K562 (cell line): Measurements from ENCODE around the gene RRAGD.

Experiments
- FOXA3 ChIP-seq, 2 experiments: fragments of 450-650 bp in 1 of 2; sonication (generic) in 1 of 2; formaldehyde crosslinking; IDR thresholded peaks in 1 of 2; conservative IDR thresholded peaks in 1 of 2; 2 replicates each; pipeline versions ENCODE4 v1.4.0 to v1.8.0; 2020 to 2022; ENCODE audit warnings: mild to moderate bottlenecking in 2 of 2, missing genetic modification reagents in 1 of 2
- IRF2 ChIP-seq: sonication (generic); formaldehyde crosslinking; IDR thresholded peaks from 2 replicates; pipeline ENCODE4 v1.8.1; 2022; ENCODE audit warnings: mild to moderate bottlenecking, missing genetic modification reagents
- KAT8 ChIP-seq: fragments of 450-650 bp; IDR thresholded peaks from 2 replicates; pipeline ENCODE4 v1.6.1; 2016; ENCODE audit warnings: low read depth, mild to moderate bottlenecking
- MAX ChIP-seq: sonication (generic); formaldehyde crosslinking; IDR thresholded peaks from 2 replicates; pipeline ENCODE4 v1.9.0; 2022; ENCODE audit warnings: mild to moderate bottlenecking, missing genetic modification reagents
- MYBL2 ChIP-seq, 2 experiments: fragments of 450-650 bp in 1 of 2; sonication (generic) in 1 of 2; formaldehyde crosslinking in 1 of 2; IDR thresholded peaks; 2 replicates each; pipeline versions ENCODE4 v1.6.1 to v1.8.1; 2017 to 2022; ENCODE audit warnings: borderline replicate concordance in 1 of 2, inconsistent platforms in 1 of 2, low read depth in 1 of 2, mild to moderate bottlenecking in 1 of 2, missing genetic modification reagents in 1 of 2, moderate library complexity in 1 of 2
- U2AF1 ChIP-seq: fragments of 200-400 bp; formaldehyde crosslinking; optimal IDR thresholded peaks from 2 replicates; pipeline ENCODE3; 2017; ENCODE audit warnings: mild to moderate bottlenecking, low read depth, low read length, moderate library complexity
- ZNF639 ChIP-seq, 2 experiments: fragments of 200-800 bp in 1 of 2; sonication (Bioruptor generic) in 1 of 2; sonication (generic) in 1 of 2; formaldehyde crosslinking in 1 of 2; IDR thresholded peaks in 1 of 2; conservative IDR thresholded peaks in 1 of 2; 2 replicates each; pipeline versions ENCODE4 v1.5.0 to v1.6.1; 2016 to 2020; ENCODE audit warnings: missing compliant biosample characterization in 1 of 2, missing genetic modification characterization in 1 of 2, missing genetic modification reagents in 1 of 2
- ZNF766 ChIP-seq: fragments of 200-800 bp; sonication (Bioruptor generic); conservative IDR thresholded peaks from 2 replicates; pipeline ENCODE4 v1.6.1; 2016; ENCODE audit warnings: missing genetic modification characterization, missing compliant biosample characterization

GRCh38 chr6:89416796-89417195 is 4.7 kb upstream of the RRAGD start:
- TF ChIP-seq U2AF1 (no peak), ZNF639 (CRISPR knock-in tag; conservative IDR thresholded peaks at IDR 0.05 in 1 of 2, IDR thresholded peaks at IDR 0.05 in 1 of 2) (no peak), MYBL2 (IDR thresholded peaks at IDR 0.05; ENCODE audit: low read depth) (no peak), MYBL2 (CRISPR knock-in tag; IDR thresholded peaks at IDR 0.05; ENCODE audit: borderline replicate concordance) (no peak), FOXA3 (CRISPR knock-in tag; conservative IDR thresholded peaks at IDR 0.05 in 1 of 2, IDR thresholded peaks at IDR 0.05 in 1 of 2) (no peak), KAT8 (no peak), MAX (CRISPR knock-in tag) (no peak), IRF2 (CRISPR knock-in tag) (no peak), ZNF766 (CRISPR knock-in tag) (no peak)
